Endothelial cell of umbilical vein (primary cell): ENCODE results near the gene CGAS. TPM values are rescaled to one million over a fixed set of nuclear protein-coding genes. Genes with fewer than 3 reads are reported as not detected.

Experiments used
- BruUV-seq: library from RNA; stranded (reverse); fragments of 400-500 nt; replicated peaks from 2 replicates; lab custom pipeline; 2021; lab: Mats Ljungman, UMichigan
- CTCF ChIA-PET: fragments of 300-600, 350-600 bp; sonication (Branson Sonifier 250); formaldehyde crosslinking; loops from one replicate; lab custom pipeline; 2021; ENCODE audit warnings: antibody characterized with exemption, inconsistent platforms; lab: Charles Lee
- POLR2A ChIA-PET: fragments of 300-600, 350-600 bp; sonication (Branson Sonifier 250); formaldehyde crosslinking; loops from one replicate; lab custom pipeline; 2021; ENCODE audit warnings: antibody characterized with exemption, inconsistent platforms; lab: Charles Lee
- DNase-seq: peaks from one replicate; pipeline ENCODE4 v3.0.0-alpha.2; 2011; ENCODE audit warnings: low read depth, low spot score
- FAIRE-seq: peaks from 2 replicates; lab custom pipeline; 2011; peaks lifted over from hg19 to GRCh38; lab: Jason Lieb, UNC
- H2AFZ ChIP-seq: 2 replicates; pipeline ENCODE4 v1.6.0; 2012; ENCODE audit warnings: low read depth, low read length, control low read depth, inconsistent platforms
- H3K27ac ChIP-seq: 2 replicates; pipeline ENCODE4 v1.5.1; 2011; ENCODE audit warnings: low read depth, mild to moderate bottlenecking, control low read depth, low read length, moderate library complexity; ENCODE audit not compliant: insufficient read depth
- H3K27me3 ChIP-seq, 2 experiments: 2 replicates each; pipeline versions ENCODE4 v1.6.0 to v1.6.1; 2011; ENCODE audit warnings: low read length in 2 of 2, mixed read lengths in 1 of 2; ENCODE audit not compliant: control insufficient read depth in 2 of 2, insufficient read depth in 2 of 2
- H3K36me3 ChIP-seq, 2 experiments: 2 replicates in 1 of 2; 3 replicates in 1 of 2; pipeline ENCODE4 v1.5.1; 2011; ENCODE audit warnings: low read length in 2 of 2, mild to moderate bottlenecking in 1 of 2, moderate library complexity in 1 of 2; ENCODE audit not compliant: control insufficient read depth in 2 of 2, insufficient read depth in 2 of 2; ENCODE audit errors: extremely low read depth in 1 of 2
- H3K4me1 ChIP-seq: 3 replicates; pipeline ENCODE4 v1.5.1; 2011; ENCODE audit warnings: mild to moderate bottlenecking, low read length; ENCODE audit not compliant: control insufficient read depth, insufficient read depth; ENCODE audit errors: extremely low read depth
- H3K4me2 ChIP-seq: 2 replicates; pipeline ENCODE4 v1.6.1; 2011; ENCODE audit warnings: low read length, control low read depth, mixed read lengths; ENCODE audit not compliant: insufficient read depth
- H3K4me3 ChIP-seq, 3 experiments: fragments of 200-600 bp in 1 of 3; sonication (generic), shearing (Covaris generic) in 1 of 3; replicated peaks in 1 of 3; 2 replicates each; pipeline ENCODE4 v1.5.1; 2011 to 2016; ENCODE audit warnings: control low read depth in 3 of 3, low read length in 3 of 3, mild to moderate bottlenecking in 2 of 3, inconsistent platforms in 1 of 3, low read depth in 1 of 3, moderate library complexity in 1 of 3; ENCODE audit not compliant: insufficient read depth in 1 of 3
- H3K79me2 ChIP-seq: 2 replicates; pipeline ENCODE4 v1.6.0; 2012; ENCODE audit warnings: low read length, inconsistent platforms; ENCODE audit not compliant: control insufficient read depth, insufficient read depth
- H3K9ac ChIP-seq: replicated peaks from 2 replicates; pipeline ENCODE3; 2011; ENCODE audit warnings: low read length, control low read depth; ENCODE audit not compliant: insufficient read depth; ENCODE audit errors: extremely low read depth
- H3K9me1 ChIP-seq: replicated peaks from 3 replicates; pipeline ENCODE4 v1.6.0; 2011; ENCODE audit warnings: mild to moderate bottlenecking, low read length; ENCODE audit not compliant: control insufficient read depth, insufficient read depth; ENCODE audit errors: extremely low read depth
- H3K9me3 ChIP-seq: replicated peaks from 2 replicates; pipeline ENCODE4 v1.5.1; 2012; ENCODE audit warnings: low read length, inconsistent platforms; ENCODE audit not compliant: control insufficient read depth, insufficient read depth
- H4K20me1 ChIP-seq: replicated peaks from 2 replicates; pipeline ENCODE3; 2011; ENCODE audit warnings: mild to moderate bottlenecking, low read length; ENCODE audit not compliant: control insufficient read depth, insufficient read depth; ENCODE audit errors: extremely low read depth
- CTCF ChIP-seq, 2 donors: IDR thresholded peaks; 1 replicate in 1 of 2; 2 replicates in 1 of 2; pipeline ENCODE4 v1.5.1; 2011; ENCODE audit warnings: low read length in 2 of 2, mild to moderate bottlenecking in 2 of 2, moderate library complexity in 2 of 2, control low read depth in 1 of 2, inconsistent platforms in 1 of 2, low read depth in 1 of 2; ENCODE audit not compliant: insufficient read depth in 1 of 2; ENCODE audit errors: extremely low read depth in 1 of 2
- EZH2 ChIP-seq: IDR thresholded peaks from 2 replicates; pipeline ENCODE4 v1.6.1; 2012; ENCODE audit warnings: borderline replicate concordance, low read depth, mild to moderate bottlenecking, moderate library complexity, low read length, inconsistent platforms; ENCODE audit not compliant: severe bottlenecking
- FOS ChIP-seq: IDR thresholded peaks from 2 replicates; pipeline ENCODE4 v1.6.1; 2011; ENCODE audit warnings: mild to moderate bottlenecking, low read length, moderate library complexity, borderline replicate concordance; ENCODE audit not compliant: insufficient read depth
- JUN ChIP-seq: IDR thresholded peaks from 2 replicates; pipeline ENCODE4 v1.6.1; 2011; ENCODE audit warnings: borderline replicate concordance, low read depth; ENCODE audit not compliant: insufficient read length, insufficient read depth
- MAX ChIP-seq: IDR thresholded peaks from 2 replicates; pipeline ENCODE4 v1.6.1; 2011; ENCODE audit not compliant: insufficient read depth, insufficient read length
- MYC ChIP-seq: IDR thresholded peaks from one replicate; pipeline ENCODE4 v1.6.1; 2011; ENCODE audit warnings: mild to moderate bottlenecking, low read depth, low read length
- POLR2A ChIP-seq: IDR thresholded peaks from 2 replicates; pipeline ENCODE4 v1.6.1; 2012; ENCODE audit warnings: low read depth, mild to moderate bottlenecking, control low read depth, low read length
- dilution Hi-C: fragments of 300-500 bp; cut with MboI; formaldehyde crosslinking; loops from one replicate; pipeline ENCODE4 v1.15.0; 2019; ENCODE audit warnings: low sequenced_read_pairs; ENCODE audit not compliant: extremely low pct_ligation_motif_present
- intact Hi-C: fragments of 100-400 bp; cut with micrococcal nuclease; formaldehyde crosslinking; loops from one replicate; pipeline ENCODE4 v1.10.0; 2022
- polyA plus RNA-seq, 4 experiments: library from polyadenylated mRNA; depleted of rRNA in 3 of 4; stranded (reverse) in 3 of 4; unstranded in 1 of 4; fragments of >200 nt; gene quantifications; 2 replicates each; pipeline versions ENCODE4 v1.2.1 to v1.2.3, GENCODE V29; 2011 to 2012; ENCODE audit warnings: missing spikeins in 1 of 4
- total RNA-seq: library from RNA; stranded (reverse); gene quantifications from 2 replicates; pipeline ENCODE4 v1.2.3, GENCODE V29; 2021

Gene CGAS
- total and polyA plus RNA-seq, 2 donors (not counting 3 experiments of a cell fraction or from before 2014, with no cell fraction given) = 1.9 to 7.4 TPM

- no TSS peak for BruUV-seq
- Histone ChIP-seq H3K27ac (no peak overlapping the region), H3K9me3 (no peaks in the 10 kb centered on the region), H3K4me2 (no peak overlapping the region), H4K20me1 (no peaks in the 10 kb centered on the region), H3K4me1 (peaks cover 2% of the 10 kb centered on the region), H3K9ac (no peak overlapping the region), H3K4me3 (no peak overlapping the region), H3K9me1 (no peaks in the 10 kb centered on the region), H3K27me3 (no peaks in the 10 kb centered on the region), H3K36me3 (peaks cover 0 to 5% of the 10 kb centered on the region in 2 experiments), H3K79me2 (no peaks in the 10 kb centered on the region), H2AFZ (no peak overlapping the region)
- no peak for TF ChIP-seq MYC
- TF ChIP-seq POLR2A = no peak
- no peak for TF ChIP-seq FOS
- TF ChIP-seq JUN = no peak
- TF ChIP-seq CTCF (IDR thresholded peaks at IDR 0.05; ENCODE audit: extremely low read depth in 1 of 2, insufficient read depth in 1 of 2, low read depth in 1 of 2, low read length in 2 of 2) = no peak
- TF ChIP-seq EZH2 = no peak
- no peak for TF ChIP-seq MAX
- DNase-seq (no peak), FAIRE-seq (no peak)
- CTCF ChIA-PET = no interaction called here
- dilution Hi-C loops = no loop called here
- POLR2A ChIA-PET = interaction anchor here (0.8 kb wide), 1 partner anchor 57 kb away, joined by 3 read pairs; no protein-coding TSS in a partner anchor
- intact Hi-C loops = no loop called here
These were observed 30.6 kb downstream of the CGAS start for GRCh38 chr6:73421534-73421933.
